ENCODE data around the gene ATG12.
"Not testable (repeated sequence)": the region's sequence is repeated elsewhere in the genome, so short reads cannot be mapped to it uniquely, and the experiment has no call there.

Gene ATG12

DNA sequence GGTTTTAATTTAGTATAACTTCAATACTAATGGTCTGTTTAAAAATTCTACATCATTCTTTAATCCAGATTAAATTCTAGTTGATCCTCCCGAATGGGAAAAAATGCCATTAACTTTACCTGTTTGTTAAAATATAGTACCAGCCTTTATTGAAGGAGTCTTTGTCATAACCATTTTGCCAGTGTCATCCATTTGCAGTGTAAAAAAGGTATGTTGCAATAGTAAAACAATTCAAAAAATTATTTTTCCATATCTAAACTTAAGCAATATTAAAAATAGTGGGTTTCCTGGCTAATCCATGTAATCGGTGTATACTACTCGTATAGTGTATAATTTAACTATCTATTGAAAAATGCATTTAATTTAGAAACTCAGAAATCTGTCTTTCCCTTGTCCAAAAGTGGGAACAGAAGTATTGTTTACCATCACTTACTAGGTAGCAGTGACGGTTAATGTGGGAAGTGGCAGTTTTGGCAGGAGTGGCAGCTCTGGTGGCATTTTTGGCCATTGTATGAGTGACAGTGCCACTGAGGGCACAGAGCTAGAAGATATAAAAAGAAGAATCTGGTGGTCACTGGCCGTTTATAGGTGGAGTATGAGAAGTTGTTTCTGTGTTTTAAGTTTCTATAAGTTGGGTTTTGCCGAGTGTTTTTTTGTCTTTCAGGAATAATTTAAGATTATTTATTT is 2.2 kb upstream of the ATG12 start:
- no peak for DNase-seq (ENCODE audit: low read depth in 3 of 3, low spot score in 1 of 3)

DNA sequence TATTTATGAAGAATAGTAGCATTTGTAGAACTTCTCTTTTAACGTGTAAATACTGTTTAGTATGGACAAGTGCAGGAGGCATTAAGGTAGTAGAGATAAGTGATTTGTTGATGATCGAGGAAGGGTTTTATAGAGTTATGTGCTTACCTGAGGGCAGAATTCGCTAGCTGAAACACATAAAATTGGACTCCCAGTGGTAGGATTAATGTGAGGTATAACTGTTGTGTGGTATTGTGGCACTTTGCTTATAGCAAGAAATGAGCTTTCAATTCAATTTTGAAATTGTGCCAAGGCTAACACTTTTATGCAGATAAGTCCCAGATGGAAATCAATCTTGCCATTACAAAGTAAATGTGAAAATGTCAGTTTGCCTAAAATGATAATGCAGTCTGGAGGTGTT is 1.6 kb upstream of the ATG12 start:
- no peak for DNase-seq (ENCODE audit: low read depth in 3 of 3, low spot score in 1 of 3)

DNA sequence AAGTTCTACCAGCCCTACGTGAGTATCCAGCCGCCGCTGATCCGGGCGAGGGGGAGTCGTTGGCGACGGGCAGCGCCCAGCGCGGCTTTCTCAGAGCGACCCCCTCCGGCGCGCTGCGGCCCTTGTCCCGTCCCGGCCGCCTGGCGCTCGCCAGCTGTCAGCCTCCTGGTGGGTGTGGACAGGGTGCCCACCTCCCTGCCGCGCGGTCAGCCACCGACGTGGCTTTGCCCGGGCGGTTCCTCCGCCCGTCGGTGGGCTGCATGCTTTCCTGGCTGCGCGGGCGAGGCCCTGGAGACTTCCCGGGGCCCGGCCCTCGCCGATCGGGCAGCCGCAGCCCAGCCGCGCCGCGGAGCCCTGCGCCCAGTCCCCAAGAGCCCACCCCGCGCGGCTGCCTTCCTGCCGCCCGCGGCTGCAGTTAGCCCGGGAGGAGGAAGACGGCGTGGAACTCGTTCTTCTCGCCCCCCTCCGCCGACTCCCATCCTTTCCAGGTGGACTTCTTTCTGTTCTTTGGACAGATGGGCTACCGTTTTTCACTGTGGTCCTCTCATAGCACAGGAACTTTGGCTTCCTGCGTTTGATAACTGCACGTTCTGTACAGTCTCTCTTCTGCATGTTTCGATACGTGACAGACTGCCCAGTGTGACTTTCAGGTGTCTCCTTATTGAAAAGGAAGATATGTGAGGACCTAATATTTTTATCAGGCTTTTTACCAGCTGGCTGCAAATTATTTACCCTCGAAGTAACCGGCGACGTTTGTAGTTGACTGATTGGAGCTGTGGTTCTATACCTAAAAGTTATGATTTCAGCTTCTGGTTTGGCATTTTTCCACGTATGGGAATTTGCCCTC is 947 bp upstream of the ATG12 start:
- peak in 1 of 3 donors; percentile 0 for DNase-seq (ENCODE audit: low read depth in 3 of 3, low spot score in 1 of 3)

DNA sequence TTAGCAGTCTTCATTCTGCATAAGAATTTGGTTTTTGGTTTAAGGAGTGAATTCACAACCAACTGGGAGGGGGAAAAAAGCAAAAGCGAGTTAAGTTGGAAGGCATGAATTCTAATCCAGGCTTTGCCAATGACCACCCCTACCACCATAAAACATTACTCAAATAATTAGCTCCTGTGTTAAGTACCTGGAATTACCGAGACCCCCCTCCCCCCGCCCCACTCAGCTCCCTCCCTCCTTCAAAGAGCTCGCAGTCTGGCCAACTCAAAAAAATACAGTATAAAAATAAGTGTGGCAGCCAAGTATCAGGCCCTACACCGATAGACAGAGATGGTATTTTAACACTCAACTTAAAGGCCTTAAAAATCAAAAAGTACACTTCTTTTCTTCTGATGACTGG is 492 bp downstream of the ATG12 start:
- DNase-seq (ENCODE audit: low read depth in 3 of 3, low spot score in 1 of 3): no peak

DNA sequence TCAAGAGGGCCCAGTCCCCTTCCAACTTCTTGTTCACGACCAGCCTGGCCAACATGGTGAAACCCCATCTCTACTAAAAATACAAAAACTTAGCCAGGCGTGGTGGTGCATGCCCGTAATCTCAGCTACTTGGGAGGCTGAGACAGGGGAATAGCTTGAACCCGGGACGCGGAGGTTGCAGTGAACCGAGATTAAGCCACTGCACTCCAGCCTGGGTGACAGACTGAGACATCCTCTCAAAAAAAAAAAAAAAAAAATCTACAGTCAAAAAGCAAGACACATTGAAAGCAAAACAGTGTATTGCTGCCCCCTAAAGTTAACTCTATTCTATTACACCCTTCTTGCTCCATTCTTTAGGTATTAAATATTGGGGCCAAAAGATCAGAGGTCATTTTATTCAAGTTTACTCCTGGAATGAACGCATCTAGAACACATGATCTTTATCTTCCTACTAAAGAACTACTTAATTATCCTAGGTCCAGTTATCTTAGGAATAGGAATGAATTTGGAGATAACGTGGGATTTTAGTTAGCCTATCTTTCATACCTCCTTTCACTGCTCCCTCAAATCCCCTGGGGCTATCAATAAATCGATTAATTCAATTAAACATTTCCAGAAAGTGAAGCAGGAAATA is 2.4 kb downstream of the ATG12 start:
- DNase-seq (ENCODE audit: low read depth in 3 of 3, low spot score in 1 of 3): no peak

DNA sequence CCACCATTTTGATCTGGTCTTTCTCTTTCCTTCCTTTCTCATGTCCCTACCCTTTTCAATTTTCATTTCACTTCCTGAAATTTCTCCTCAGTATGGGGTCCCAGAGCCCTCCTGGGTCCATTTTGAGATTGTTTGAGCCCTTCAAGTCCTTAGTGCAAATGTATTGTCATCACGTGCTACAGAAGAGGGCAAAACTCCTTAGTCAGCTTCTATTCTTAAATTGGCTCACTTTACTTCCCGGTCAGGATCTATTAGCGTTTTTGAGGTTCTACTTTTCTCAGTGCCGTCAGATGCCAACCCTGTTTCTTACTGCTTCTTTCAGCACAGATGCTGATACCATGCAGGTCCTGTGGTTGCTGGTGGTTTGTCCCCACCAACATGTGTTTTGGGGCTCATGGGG is 5.9 kb downstream of the ATG12 start:
- DNase-seq (ENCODE audit: low read depth in 3 of 3, low spot score in 1 of 3): no peak

DNA sequence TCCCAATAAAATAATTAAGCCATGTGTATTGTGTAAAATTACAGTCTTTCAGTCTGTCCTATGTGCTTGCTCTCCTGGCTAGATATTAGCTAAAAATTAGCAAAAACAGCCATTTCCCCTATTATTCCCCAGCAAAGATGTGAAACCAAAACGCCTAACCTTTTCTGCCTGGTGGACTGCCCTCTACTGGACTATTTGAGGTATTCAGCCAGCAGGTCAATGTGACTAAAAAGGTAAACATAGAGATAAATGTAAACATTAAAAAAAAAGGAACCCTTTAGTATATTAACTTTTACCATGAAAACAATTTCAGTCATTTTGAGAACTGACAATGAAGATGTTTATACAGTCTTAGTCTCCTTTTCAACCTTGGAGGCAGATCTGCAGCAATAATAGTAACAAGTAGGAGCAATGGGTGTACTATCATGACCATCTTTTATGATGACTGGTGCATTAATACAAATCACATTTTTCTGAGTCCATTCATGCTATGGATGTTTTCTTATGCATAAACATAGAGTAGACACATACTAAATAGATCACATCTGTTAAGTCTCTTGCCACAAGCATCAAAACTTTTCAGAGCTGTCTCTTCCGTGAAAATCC is 10.1 kb downstream of the ATG12 start:
- no peak for DNase-seq (ENCODE audit: low read depth in 3 of 3, low spot score in 1 of 3)

DNA sequence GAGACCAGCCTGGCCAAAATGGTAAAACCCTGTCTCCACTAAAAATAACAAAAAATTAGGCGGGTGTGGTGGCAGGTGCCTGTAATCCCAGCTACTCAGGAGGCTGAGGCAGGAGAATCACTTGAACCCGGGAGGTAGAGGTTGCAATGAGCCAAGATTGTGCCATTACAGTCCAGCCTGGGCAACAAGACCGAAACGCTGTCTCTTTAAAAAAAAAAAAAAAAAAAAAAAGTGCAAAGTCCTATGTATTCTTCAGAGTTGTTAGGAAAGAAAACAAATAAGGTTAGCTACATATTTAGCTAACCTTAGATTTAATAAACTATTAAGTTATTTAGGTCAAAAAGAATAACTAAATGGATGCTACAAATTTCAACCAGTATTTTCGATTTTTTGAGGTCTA is 11.5 kb downstream of the ATG12 start:
- no peak for DNase-seq (ENCODE audit: low read depth in 3 of 3, low spot score in 1 of 3)

DNA sequence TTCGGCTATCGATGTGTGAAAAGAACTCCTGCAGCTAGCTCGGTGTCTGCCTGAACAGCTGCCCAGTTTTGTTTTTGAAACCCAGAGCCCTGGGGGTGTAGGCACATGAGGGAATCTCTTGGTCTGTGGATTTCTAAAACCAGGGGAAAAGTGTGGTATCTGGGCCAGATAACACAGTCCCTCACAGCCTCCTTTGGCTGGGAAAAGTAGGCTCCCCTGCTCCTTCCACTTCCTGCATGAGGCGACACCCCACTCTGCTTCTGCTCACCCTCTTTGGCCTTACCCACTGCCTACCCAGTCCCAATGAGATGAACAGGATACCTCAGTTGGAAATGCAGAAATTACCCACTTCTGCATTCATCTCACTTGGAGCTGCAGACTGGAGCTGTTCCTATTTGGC is 15.4 kb downstream of the ATG12 start:
- DNase-seq (ENCODE audit: low read depth in 3 of 3, low spot score in 1 of 3): no peak

DNA sequence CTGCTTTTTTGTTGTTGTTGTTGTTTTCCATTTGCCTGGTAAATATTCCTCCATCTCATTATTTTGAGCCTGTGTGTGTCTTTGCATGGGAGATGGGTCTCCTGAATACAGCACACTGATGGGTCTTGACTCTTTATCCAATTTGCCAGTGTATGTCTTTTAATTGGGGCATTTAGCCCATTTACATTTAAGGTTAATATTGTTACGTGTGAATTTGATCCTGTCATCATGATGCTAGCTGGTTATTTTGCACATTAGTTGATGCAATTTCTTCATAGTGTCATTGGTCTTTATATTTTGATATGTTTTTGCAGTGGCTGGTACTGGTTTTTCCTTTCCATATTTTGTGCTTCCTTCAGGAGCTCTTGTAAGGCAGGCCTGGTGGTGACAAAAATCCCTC is 16.4 kb downstream of the ATG12 start:
- not testable (repeated sequence) for DNase-seq (ENCODE audit: low read depth in 3 of 3, low spot score in 1 of 3)

DNA sequence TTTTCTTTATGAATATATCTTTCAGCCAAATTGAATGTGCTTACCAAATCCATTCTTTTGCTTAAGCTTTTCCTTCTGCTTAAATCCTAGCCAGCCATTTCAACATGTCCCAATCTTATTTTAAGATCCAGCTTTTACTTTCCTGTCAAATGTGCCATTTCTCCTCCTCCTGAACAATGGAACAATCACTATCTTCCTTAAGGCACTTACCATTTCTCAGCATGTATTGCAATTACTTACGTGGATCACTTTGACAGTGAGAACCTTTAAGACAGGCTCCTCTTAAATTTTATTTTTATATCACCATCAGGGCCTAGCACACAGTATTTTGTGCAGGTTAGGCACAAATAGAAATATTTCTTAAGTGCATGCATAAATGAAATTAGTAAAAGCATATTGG is 20.5 kb downstream of the ATG12 start:
- no peak for DNase-seq (ENCODE audit: low read depth in 3 of 3, low spot score in 1 of 3)

DNA sequence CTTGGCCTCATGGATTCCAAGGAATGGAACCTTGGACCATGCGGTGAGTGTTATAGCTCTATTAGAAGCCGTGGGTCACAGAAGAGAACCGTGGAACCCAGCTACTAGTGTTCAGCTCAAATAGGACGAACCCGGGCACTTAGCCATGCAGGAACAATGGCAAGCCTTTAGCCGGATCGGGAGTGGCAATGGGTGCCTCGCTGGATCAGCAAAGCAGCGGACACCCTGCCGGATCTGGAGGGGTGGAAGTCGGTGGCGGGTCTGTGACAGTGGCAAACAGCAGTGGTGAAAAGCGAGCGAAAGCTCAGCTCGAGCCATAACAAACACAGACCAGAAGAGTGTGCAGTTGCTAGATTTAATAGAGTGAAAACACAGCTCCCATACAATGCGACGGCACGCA is 22.5 kb downstream of the ATG12 start:
- no peak for DNase-seq (ENCODE audit: low read depth in 3 of 3, low spot score in 1 of 3)

DNA sequence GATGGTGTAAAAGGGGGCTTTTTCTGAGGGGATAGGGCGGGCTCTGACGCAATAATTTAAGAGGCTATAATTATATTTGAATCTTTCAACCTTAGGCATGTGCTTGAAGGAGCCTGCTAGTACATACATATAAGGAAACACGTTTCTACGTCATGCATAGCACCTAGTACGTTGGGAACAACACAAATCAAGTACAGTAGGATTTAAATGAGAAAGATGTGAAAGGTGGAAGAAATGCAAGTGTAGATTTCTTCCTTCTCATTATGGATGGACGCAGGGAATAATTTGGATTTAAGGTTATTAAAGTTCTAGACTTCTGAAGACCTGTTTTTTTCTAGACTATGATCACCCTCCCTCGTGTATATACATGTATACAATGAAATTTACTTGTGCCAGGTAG is 24.0 kb downstream of the ATG12 start:
- no peak for DNase-seq (ENCODE audit: low read depth in 3 of 3, low spot score in 1 of 3)

DNA sequence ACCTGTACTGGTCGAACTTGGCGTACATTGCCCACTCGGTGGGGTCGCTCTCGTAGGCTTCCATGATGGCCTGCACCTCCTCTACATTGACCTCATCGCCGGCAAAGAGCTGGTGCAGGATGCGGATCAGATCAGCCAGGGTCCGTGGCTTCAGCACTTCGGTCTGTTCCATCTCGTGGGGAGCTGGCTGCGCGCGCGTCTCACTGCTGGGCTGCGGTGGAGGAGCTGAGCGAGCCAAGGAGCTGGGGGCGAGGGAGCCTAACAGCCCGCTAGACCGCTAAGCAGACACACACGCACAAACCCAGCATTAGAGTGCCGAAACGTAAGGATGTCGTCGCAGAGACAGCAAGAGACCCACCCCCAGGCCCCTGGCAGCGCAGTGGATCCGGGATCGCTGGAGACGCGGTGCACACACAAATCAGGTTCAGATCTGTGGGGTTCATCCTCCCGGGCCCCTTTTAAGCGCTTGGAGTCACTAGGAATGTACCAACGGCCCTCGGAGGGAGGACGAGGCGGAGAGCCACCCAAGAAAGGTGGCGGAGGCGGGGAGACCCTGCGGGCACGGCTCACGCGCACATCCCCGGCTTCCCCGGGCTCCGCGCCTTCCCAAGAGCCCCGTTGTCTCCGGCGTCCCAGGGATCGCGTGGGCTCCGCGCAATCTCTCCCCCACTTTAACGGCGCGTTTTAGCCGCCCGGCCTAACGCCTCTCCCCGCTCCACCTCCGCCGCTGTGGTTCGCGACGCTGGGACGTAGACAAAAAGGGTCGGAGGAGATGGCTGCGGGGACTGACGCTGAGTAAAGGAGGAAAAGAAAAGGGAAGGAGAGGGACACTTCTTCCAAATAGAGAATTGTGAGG is 24.9 kb downstream of the ATG12 start, which contains the start of gene CDO1:
TSS of gene CDO1 (minus strand) at position 434 of the 856 bp plus-strand sequence. CDS start at position 172, 262 bp downstream.
- no peak for DNase-seq (ENCODE audit: low read depth in 3 of 3, low spot score in 1 of 3)

DNA sequence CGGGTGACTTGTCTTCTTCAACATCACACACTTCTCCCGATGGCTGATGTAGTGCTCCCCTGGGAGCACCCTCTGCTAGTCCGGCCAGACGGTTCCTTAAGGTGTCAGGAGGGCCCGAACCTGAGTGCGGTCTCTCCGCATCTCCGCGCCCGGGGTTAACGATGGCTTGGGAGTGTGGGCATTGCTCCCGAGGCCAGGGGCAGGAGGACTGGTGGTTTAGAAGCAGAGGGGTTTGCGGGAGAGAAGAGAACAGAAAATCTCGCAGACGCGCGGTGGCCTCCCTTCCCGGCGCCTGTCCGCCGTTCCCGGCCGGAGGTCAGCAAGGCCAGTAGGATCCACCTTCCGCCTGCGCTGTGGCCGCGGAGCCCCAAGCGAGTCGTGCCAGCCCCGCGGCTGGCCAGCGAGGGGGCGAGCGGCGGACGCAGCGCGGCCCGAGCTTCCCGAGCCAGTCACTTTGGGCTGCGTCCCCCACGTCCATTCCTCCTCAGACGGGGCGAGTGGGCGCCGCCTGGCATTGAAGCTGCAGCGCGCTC is 25.6 kb downstream of the ATG12 start:
- DNase-seq (ENCODE audit: low read depth in 3 of 3, low spot score in 1 of 3): no peak

DNA sequence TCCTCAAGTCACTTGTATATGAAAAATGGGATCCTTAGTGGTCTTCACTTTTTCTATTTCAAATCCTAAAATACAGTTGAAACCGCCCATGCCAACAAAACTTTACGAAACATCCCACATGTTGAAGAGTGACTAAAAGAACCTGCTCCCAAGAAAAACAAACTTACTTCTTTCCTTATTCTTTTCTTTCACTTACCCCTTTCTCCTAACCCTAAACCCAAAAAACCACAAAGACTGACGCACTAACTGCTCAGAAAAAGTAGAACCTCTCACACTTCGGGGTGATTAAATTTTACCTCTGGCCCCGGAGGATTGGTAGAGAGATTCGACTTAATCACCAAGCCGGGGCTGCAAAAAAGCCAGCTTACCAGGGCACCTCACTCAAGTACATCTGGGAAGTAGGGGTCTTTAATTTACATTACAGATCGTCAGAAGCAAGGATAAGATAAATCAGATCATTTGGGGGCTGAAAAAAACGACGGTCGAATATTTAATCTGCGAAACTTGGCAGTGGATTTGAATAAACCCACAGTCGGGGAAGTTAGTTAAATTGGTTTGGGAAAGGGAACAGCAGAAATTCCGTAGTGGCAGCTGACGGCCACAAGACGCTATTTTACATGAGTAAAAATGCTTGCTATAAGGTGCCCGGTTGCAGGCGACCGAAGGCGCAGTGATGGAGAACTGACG is 26.2 kb downstream of the ATG12 start:
- no peak for DNase-seq (ENCODE audit: low read depth in 3 of 3, low spot score in 1 of 3)

DNA sequence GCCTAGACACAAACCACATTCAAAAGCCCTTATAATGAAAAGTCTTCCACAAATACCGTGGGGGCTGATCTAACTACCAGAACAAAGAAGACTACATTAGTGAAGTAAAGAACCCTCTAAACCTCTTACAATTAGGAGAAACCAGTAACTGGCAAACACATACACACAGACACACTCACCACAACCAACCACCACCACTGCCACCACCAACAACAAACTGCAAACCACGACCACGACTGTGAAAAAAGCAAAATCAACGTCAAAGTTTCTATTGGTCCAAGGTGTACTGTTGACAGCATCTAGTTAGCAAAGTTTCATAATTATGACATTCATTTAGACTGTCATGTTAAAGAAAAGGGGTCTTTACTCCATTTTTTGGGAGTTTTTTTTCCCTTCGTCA is 27.6 kb downstream of the ATG12 start:
- DNase-seq (ENCODE audit: low read depth in 3 of 3, low spot score in 1 of 3): no peak

DNA sequence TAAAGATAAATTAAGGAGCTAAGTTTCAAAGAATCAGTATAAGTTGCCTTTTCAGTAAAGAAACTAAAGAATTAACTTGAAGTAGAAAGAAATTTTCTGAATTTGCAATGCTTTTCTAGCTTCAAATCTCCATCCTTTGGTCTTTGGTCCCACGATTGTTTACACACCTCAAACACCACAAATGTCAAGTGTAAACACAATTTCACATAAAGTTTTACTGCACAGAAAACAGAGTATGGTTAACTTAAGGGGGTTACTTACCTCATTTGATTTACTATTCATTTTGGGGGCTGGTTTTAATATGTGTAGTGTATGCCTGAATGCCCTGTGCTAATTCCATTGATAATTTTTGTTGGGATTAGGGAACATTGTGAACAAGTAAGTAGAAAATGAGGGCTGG is 29.0 kb downstream of the ATG12 start:
- no peak for DNase-seq (ENCODE audit: low read depth in 3 of 3, low spot score in 1 of 3)

DNA sequence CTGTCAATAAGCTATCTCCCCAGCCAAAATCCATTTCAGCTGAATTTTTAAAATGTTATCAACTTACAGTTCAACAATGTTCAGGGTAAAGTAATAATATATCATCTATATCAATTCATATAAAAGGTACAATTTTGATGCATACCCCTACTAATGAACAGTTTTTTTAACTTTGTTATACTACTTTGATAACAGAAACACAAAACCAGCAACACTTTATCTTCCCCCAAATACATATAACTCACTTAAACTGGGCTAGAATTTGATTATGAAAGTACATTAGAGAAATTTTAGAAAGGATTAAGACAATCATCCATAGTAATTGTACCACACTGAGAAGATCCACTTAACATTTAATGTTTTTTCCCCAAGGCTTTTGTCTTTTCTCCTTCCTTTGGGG is 30.0 kb downstream of the ATG12 start:
- DNase-seq (ENCODE audit: low read depth in 3 of 3, low spot score in 1 of 3): no peak

DNA sequence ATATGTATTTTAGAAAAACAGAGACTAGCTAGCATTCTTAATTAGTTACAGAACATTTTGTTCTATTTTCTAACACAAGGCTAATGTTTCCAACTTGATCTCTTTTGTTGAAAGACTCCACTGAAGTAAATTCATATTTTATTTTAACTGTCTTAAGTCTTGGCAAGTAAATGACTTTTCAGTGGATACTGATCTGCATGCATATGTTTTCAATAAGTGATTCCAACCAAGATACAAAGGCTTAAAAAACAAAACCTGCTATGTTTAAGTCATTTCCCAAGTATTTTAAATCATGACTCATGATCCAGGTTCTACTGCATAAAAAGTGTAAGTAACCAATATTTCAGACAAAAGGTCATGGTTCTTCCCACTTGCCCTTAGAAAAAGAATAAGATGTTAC is 30.6 kb downstream of the ATG12 start:
- no peak for DNase-seq (ENCODE audit: low read depth in 3 of 3, low spot score in 1 of 3)

All from stimulated activated CD4-positive, alpha-beta T cell treated with anti-CD3 and anti-CD28 coated beads, TNF-alpha, amount 100 ng/mL, for 1 hour (primary cell).